HL-60/S4 treated with phorbol 12-myristate 13-acetate at 8.2 ng/mL for 4 days and 3 days (cell line): ENCODE data around the gene UGT1A1.
"Not testable (repeated sequence)": the region's sequence is repeated elsewhere in the genome, so short reads cannot be mapped to it uniquely, and the experiment has no call there.

ENCODE experiments used
- in situ Hi-C: fragments of 300-500 bp; cut with MboI; formaldehyde crosslinking; loops from 2 replicates; pipeline ENCODE4 v1.15.0; 2022; ENCODE audit warnings: low sequenced_read_pairs

Gene UGT1A1

GRCh38 chr2:233760043-233760442 is at the start of gene UGT1A1:
UGT1A1 (plus strand) TSS chr2:233760270; CDS start chr2:233760288, 18 bp downstream.
- in situ Hi-C loops, result no loop called here

GRCh38 chr2:233711312-233712008 is 48.6 kb upstream of the UGT1A1 start:
- in situ Hi-C loops, result no loop called here

GRCh38 chr2:233712611-233713261 is 47.3 kb upstream of the UGT1A1 start, which contains the start of gene UGT1A5:
UGT1A5 (plus strand) TSS chr2:233712907; CDS start chr2:233712992, 85 bp downstream.
- in situ Hi-C loops, result no loop called here

- in situ Hi-C loops, result no loop called here
Observed at GRCh38 chr2:233713262-233713615, 46.8 kb upstream of the UGT1A1 start.

GRCh38 chr2:233714121-233714520 is 45.9 kb upstream of the UGT1A1 start:
- in situ Hi-C loops, result no loop called here

- in situ Hi-C loops, result no loop called here
Observed at GRCh38 chr2:233718552-233718951, 41.5 kb upstream of the UGT1A1 start, which contains the start of gene UGT1A4. UGT1A4 (plus strand) TSS chr2:233718736; CDS start chr2:233718821, 85 bp downstream.

- in situ Hi-C loops, result no loop called here
Observed at GRCh38 chr2:233728723-233729301, 31.3 kb upstream of the UGT1A1 start, which contains the start of gene UGT1A3. UGT1A3 (plus strand) TSS chr2:233729042; CDS start chr2:233729127, 85 bp downstream.

- in situ Hi-C loops, result not testable (repeated sequence)
Observed at GRCh38 chr2:233736868-233737653, 23.0 kb upstream of the UGT1A1 start.

GRCh38 chr2:233740870-233741269 is 19.2 kb upstream of the UGT1A1 start:
- in situ Hi-C loops, result no loop called here

- in situ Hi-C loops, result no loop called here
Observed at GRCh38 chr2:233743464-233744259, 16.4 kb upstream of the UGT1A1 start.

GRCh38 chr2:233745073-233745755 is 14.9 kb upstream of the UGT1A1 start:
- in situ Hi-C loops, result no loop called here

GRCh38 chr2:233745838-233746237 is 14.2 kb upstream of the UGT1A1 start:
- in situ Hi-C loops, result not testable (repeated sequence)

- in situ Hi-C loops, result no loop called here
Observed at GRCh38 chr2:233746475-233747282, 13.4 kb upstream of the UGT1A1 start.

- in situ Hi-C loops, result no loop called here
Observed at GRCh38 chr2:233747283-233747544, 12.9 kb upstream of the UGT1A1 start.

- in situ Hi-C loops, result not testable (repeated sequence)
Observed at GRCh38 chr2:233750689-233751088, 9.4 kb upstream of the UGT1A1 start.

GRCh38 chr2:233751212-233752009 is 8.7 kb upstream of the UGT1A1 start:
- in situ Hi-C loops, result not testable (repeated sequence)

GRCh38 chr2:233754872-233755611 is 5.0 kb upstream of the UGT1A1 start:
- in situ Hi-C loops, result no loop called here
